ENCODE data around the gene NPVF. TPM values are rescaled to one million over a fixed set of nuclear protein-coding genes. Genes with fewer than 3 reads are reported as not detected.

NPVF gene
- not detected for total RNA-seq (2013)
- polyA plus RNA-seq (not detected), polyA minus RNA-seq (not detected in 2 replicates), total RNA-seq (0 to 0.45 (median 0.06) reads per million in 11 experiments)

GRCh38 chr7:25228386-25228785, at the start of gene NPVF:
TSS of gene NPVF (minus strand) at chr7:25228486. CDS start at chr7:25228439, 47 bp downstream.
- H3K27ac Mint-ChIP-seq = no peak within 1 kb of the TSS
- no CpG with 5 or more reads among the region's 1 CpG for WGBS (ENCODE audit: insufficient coverage)
- Histone ChIP-seq H3K9ac (ENCODE audit: insufficient read depth, low read length, poor library complexity, severe bottlenecking) (no peak within 1 kb of the TSS), H2AFZ (ENCODE audit: insufficient read depth, low read depth, low read length, poor library complexity, severe bottlenecking) (no peak within 1 kb of the TSS), H4K20me1 (ENCODE audit: insufficient read depth, low read length) (no peaks in the 10 kb centered on the region), H3K9me3 (replicated peaks in 1 of 2; ENCODE audit: control insufficient read depth in 1 of 2, insufficient read depth in 1 of 2, low read length in 2 of 2) (no peaks in the 10 kb centered on the region), H3K79me2 (ENCODE audit: insufficient read depth, low read length) (no peaks in the 10 kb centered on the region), H3K27ac (ENCODE audit: low read depth in 1 of 2, low read length in 2 of 2) (no peak within 1 kb of the TSS), H3K4me3 (replicated peaks in 1 of 3; ENCODE audit: low read depth in 2 of 3, low read length in 3 of 3) (no peak within 1 kb of the TSS), H3K4me2 (replicated peaks; ENCODE audit: extremely low read depth, low read length, poor library complexity, severe bottlenecking) (no peak within 1 kb of the TSS), H3K27me3 (ENCODE audit: control insufficient read depth in 2 of 2, insufficient read depth in 2 of 2, low read length in 2 of 2) (peaks cover 0 to 2% of the 10 kb centered on the region in 2 donors), H3K4me1 (ENCODE audit: control insufficient read depth in 1 of 2, insufficient read depth in 2 of 2, low read length in 2 of 2) (no peaks in the 10 kb centered on the region), H3K36me3 (replicated peaks in 1 of 2; ENCODE audit: control insufficient read depth in 1 of 2, insufficient read depth in 2 of 2, low read length in 2 of 2) (no peaks in the 10 kb centered on the region)
- no peaks in the 10 kb centered on the region for H3K36me3 Mint-ChIP-seq
- H3K4me3 Mint-ChIP-seq = no peak within 1 kb of the TSS
- H3K9me3 Mint-ChIP-seq = no peaks in the 10 kb centered on the region
- intact Hi-C loops (cut with micrococcal nuclease) = no loop called here
- no peak for TF ChIP-seq CTCF (IDR thresholded peaks at IDR 0.05)
- H3K27me3 Mint-ChIP-seq (ENCODE audit: low read depth in 3 of 3) = peaks cover 6 to 17% (median 9%) of the 10 kb centered on the region in 3 donors
- no peaks in the 10 kb centered on the region for H3K4me1 Mint-ChIP-seq
- DNase-seq = no peak

GRCh38 chr7:25272265-25272664, 44.0 kb upstream of the NPVF start:
- no peaks in the 10 kb centered on the region for H3K36me3 Mint-ChIP-seq

More at GRCh38 chr7:25272265-25272664, 44.0 kb upstream of the NPVF start:
- WGBS (ENCODE audit: insufficient coverage) = no CpG with 5 or more reads among the region's 3 CpGs
- no peak overlapping the region for H2AFZ ChIP-seq (ENCODE audit: insufficient read depth, low read depth, low read length, poor library complexity, severe bottlenecking)
- no peak overlapping the region for H3K4me3 Mint-ChIP-seq
- TF ChIP-seq CTCF (IDR thresholded peaks at IDR 0.05) = no peak
- H3K4me3 ChIP-seq (replicated peaks in 1 of 3; ENCODE audit: low read depth in 2 of 3, low read length in 3 of 3) = no peak overlapping the region
- no peaks in the 10 kb centered on the region for H3K4me1 ChIP-seq (ENCODE audit: control insufficient read depth in 1 of 2, insufficient read depth in 2 of 2, low read length in 2 of 2)
- H3K36me3 ChIP-seq (replicated peaks in 1 of 2; ENCODE audit: control insufficient read depth in 1 of 2, insufficient read depth in 2 of 2, low read length in 2 of 2) = no peaks in the 10 kb centered on the region
- H3K9me3 ChIP-seq (replicated peaks in 1 of 2; ENCODE audit: control insufficient read depth in 1 of 2, insufficient read depth in 1 of 2, low read length in 2 of 2) = no peaks in the 10 kb centered on the region
- DNase-seq = peak; percentile 3 to 72 (median 3)
- no peak overlapping the region for H3K4me2 ChIP-seq (replicated peaks; ENCODE audit: extremely low read depth, low read length, poor library complexity, severe bottlenecking)
- H4K20me1 ChIP-seq (ENCODE audit: insufficient read depth, low read length) = no peaks in the 10 kb centered on the region
- no peak overlapping the region for H3K27ac Mint-ChIP-seq
- H3K79me2 ChIP-seq (ENCODE audit: insufficient read depth, low read length) = no peaks in the 10 kb centered on the region
- H3K4me1 Mint-ChIP-seq = no peaks in the 10 kb centered on the region
- H3K27me3 Mint-ChIP-seq (ENCODE audit: low read depth in 3 of 3) = peaks cover 0 to 8% (median 0%) of the 10 kb centered on the region in 3 donors
- H3K9me3 Mint-ChIP-seq = no peaks in the 10 kb centered on the region
- peaks cover 5% of the 10 kb centered on the region in 2 donors for H3K27me3 ChIP-seq (ENCODE audit: control insufficient read depth in 2 of 2, insufficient read depth in 2 of 2, low read length in 2 of 2)
- H3K9ac ChIP-seq (ENCODE audit: insufficient read depth, low read length, poor library complexity, severe bottlenecking) = no peak overlapping the region
- intact Hi-C loops (cut with micrococcal nuclease) = no loop called here
- H3K27ac ChIP-seq (ENCODE audit: low read depth in 1 of 2, low read length in 2 of 2) = no peak overlapping the region

Measured in CD14-positive monocyte (primary cell).